Ureter (tissue), 1 donor: ENCODE results near the gene COX19. TPM values are rescaled to one million over a fixed set of nuclear protein-coding genes. Genes with fewer than 3 reads are reported as not detected.

Experiments used
- DNase-seq: peaks from one replicate; pipeline ENCODE4 v3.0.0-alpha.2; 2020; ENCODE audit warnings: low spot score
- total RNA-seq: library from RNA; stranded (reverse); gene quantifications from one replicate; pipeline ENCODE4 v1.2.4, GENCODE V29; 2023
- donor health status: DM: yes; HTN: yes; CAD: no.

The COX19 gene, protein sequence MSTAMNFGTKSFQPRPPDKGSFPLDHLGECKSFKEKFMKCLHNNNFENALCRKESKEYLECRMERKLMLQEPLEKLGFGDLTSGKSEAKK
- total RNA-seq: 14.6 TPM

- DNase-seq: peak; percentile 90
Observed at GRCh38 chr7:974820-975681, at the start of gene COX19. TSS of gene COX19 (minus strand) at chr7:975549. CDS start at chr7:975509, 40 bp downstream.

DNA sequence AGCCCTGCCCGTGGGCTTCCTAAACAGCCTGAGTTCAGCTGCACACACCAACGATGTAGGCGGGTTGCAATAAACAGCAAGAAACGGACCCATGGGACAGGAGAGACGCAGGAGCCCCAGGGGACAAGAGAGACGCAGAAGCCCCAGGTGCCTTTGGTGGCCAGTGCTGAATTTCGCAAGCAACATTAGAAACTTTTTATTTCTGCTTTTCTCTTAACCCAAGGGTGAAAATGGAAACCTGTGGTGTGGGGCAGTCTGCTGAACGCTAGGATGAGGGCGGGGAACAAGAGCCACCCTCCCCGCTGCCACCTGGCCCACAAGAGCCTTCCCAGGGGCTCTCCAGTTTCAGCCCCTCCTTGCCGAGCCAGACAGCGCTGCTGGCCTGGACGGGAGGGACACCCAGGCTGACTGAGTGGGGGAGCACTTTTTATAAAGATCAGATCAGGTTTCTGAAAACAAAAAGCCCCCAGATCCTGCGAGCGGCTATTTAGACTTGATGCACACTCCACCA, 49.0 kb upstream of the COX19 start:
- no peak for DNase-seq

- no peak for DNase-seq
Observed at GRCh38 chr7:1022801-1023465, 47.6 kb upstream of the COX19 start.

DNA sequence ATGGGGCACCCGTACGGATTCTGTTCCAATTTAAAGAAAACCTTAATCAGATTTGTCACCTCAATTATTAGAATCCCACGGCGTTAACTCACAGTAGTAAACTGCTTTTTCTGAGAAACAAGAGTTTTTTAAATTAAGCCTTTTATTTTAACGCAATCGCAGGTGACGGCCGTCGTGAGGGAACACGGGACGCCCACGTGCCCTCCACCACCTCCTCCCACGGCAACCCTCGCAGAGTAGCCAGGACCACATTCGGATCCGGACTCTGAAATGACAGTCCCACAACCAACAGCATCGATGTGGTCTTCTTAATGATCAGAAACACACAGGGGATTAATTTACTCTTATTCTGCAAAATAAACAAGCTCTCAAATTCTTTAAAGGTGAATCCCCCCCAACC, 47.0 kb upstream of the COX19 start:
- DNase-seq: no peak

- no peak for DNase-seq
Observed at GRCh38 chr7:1021931-1022330, 46.6 kb upstream of the COX19 start.

GRCh38 chr7:1021366-1021765, 46.0 kb upstream of the COX19 start:
- no peak for DNase-seq

GRCh38 chr7:1020849-1021251, 45.5 kb upstream of the COX19 start:
- no peak for DNase-seq

DNA sequence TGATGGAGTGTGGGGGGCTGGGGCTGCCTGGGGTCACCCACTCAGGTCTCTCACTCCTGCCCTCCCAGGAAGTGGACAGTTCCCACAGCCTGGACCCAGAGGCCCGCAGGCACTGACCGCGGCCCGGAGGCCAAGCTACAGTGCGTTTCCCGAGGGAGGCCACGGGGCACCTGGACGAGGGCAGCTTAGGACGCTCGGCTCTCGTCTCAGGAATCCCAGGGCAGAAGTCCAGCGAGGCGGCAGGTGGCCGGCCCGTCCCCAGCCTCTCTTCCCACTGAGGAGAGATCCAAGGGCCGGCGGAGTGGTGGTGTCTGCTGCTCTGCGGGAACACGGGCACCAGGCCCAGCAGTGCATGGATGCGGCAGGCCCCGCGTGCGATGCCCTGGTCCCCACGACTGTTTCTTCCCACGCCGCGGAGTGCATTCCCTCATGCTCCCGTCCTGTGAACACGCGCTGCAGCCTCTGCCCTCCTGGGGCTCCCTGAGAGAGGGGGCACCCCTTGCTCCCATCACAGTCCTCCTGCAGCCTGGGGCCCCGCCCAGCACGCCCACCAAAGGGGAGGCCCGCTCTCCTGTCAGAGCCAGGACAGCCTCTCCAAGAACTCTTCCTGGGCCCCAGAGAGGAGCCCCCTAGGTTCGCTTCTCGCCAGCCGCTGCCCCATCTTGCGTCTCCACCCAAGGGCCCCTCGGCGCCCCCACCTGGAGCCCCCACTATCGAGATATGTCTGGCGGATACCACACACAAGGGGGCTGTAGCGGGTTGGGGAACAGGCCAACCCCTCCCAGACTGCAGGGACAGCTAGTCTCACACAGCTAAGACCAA, 44.7 kb upstream of the COX19 start:
- no peak for DNase-seq

GRCh38 chr7:1019255-1019785, 44.0 kb upstream of the COX19 start:
- no peak for DNase-seq

- no peak for DNase-seq
Observed at GRCh38 chr7:1018334-1018695, 43.0 kb upstream of the COX19 start.

DNA sequence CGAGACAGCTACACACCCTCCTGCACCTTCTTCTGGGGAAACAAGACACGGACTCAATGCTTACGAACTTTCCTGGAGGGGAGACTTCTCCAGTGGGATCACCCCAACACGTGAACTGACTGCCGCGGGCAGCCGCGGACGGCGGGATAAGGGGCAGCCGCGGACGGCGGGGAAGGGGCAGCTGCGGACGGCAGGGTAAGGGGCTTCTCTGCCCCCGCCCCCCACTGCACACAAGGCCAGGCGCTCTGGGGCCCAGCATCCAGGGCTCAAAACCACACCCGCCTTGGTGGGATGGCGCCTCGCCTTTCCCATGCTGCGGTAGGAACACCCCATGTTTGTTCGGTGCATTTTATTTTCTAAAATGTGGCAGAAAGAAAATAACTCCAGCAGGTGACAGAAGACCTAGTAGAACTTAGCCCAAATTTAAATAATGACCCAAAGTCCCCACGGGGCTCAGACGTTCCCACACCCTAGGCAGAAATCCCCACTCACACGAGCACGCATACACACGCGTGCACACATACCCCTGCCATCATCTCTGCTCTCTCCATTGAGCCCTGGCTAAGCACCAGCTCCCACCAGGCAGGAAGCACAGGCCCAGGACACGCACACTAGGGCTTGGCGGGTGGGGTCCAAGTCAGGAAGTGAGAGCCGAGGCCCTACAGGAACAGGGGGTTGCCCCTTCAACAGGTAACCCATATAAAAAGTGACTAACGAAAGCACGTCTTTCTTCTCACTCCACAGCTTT, 42.4 kb upstream of the COX19 start:
- DNase-seq: no peak

- DNase-seq: no peak
Observed at GRCh38 chr7:1016577-1017531, 41.5 kb upstream of the COX19 start.

DNA sequence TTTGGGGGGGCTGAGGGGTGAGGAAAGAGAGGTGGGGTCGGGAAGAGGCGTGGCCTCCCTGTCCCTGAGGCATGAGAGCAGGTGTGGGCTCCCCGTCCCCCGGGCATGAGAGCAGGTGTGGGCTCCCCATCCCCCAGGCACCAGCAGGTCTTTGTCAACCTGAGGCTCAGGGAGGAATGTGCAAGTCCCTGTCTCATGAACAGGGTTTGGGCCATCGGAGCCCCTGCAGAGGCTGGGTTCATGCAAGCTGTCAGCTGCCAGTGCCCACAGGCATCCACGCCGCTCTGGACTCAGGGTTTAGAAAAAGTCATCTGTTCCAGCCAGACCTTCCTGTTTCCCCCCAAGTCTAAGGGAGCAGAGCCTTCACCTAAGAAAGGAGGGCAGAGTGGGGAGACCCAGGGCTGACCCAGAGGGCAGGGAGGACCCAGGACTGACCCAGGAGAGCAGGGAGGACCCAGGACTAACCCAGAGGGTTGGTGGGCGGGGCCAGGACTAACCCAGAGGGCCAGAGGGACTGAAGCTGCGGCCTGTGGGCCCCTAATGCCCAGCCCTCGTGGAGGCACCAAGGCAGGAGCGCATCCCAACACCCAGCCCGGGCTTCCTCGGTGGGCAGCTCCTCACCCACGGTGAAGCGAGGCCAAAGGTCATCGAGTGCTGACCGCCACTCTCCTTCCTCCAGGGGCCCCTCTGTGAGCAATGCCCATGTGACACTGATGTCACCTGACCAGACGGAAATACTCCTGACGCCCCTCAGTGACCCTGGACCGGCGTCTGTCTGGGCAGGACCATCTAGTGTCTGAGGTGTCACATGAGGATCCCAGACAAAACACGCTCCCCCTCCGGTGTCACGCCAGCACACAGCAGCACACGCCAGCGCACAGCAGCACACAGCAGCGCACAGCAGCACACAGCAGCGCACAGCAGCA, 40.1 kb upstream of the COX19 start:
- DNase-seq: no peak

DNA sequence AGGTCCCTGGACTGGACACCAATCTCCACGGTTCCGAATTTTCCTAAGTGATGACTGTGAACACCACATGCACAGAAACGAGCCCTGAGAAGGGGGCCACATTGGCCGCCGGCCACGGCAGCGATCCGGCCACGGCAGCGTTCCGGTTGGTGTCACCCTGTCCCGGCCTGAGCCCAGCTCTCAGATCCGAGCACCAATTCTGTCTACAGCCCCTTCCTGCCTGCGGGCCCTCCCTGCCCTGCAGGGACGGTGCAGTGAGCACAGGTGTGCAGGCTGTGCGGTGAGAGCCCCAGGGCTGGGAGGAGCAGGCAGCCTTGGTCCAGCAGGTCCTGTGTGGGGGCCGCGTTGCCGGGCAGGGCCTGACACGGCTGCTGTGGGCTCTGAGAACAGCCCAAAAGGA, 39.3 kb upstream of the COX19 start:
- DNase-seq: no peak

DNA sequence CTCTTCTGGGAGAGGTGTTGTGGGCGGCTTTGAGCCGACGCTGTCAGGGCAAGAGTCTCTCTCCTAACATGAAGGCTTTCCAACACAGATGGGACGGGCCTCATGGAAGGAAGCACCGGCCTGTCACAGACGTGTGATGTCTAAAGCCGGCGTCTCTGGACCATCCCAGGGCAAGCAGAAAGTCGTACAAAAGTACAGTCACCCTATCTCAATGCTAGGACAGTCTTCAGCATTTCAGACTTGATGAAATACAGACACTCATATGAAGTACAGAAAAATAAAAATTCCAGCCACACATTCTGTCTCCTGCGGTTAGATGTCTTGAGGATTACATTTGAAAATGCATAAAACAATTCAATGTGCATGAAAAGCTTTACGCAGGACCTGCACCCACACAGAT, 38.2 kb upstream of the COX19 start:
- no peak for DNase-seq

GRCh38 chr7:1012716-1013095, 37.4 kb upstream of the COX19 start:
- DNase-seq: no peak

- DNase-seq: no peak
Observed at GRCh38 chr7:1012004-1012715, 36.8 kb upstream of the COX19 start.
